HG03039 (cell line): ENCODE data around the gene CCDC102A.
A peak's percentile ranks its signal among the peaks of the same experiment; 100 is the strongest.
"Not testable (repeated sequence)": the region's sequence is repeated elsewhere in the genome, so short reads cannot be mapped to it uniquely, and the experiment has no call there.

Experiments
- ATAC-seq: cut with Tn5 transposase; IDR thresholded peaks from one replicate; pipeline ENCODE4 v1.9.1; 2021; ENCODE audit warnings: mild to moderate bottlenecking, moderate library complexity; ENCODE audit not compliant: unreplicated experiment

Gene CCDC102A

GRCh38 chr16:57566436-57566835 lies 30.1 kb upstream of the CCDC102A start:
- no peak for ATAC-seq

- ATAC-seq: no peak
Measured at GRCh38 chr16:57565461-57565860, 29.1 kb upstream of the CCDC102A start.

- no peak for ATAC-seq
Measured at GRCh38 chr16:57564571-57565270, 28.4 kb upstream of the CCDC102A start.

GRCh38 chr16:57563761-57564160 lies 27.4 kb upstream of the CCDC102A start:
- no peak for ATAC-seq

DNA sequence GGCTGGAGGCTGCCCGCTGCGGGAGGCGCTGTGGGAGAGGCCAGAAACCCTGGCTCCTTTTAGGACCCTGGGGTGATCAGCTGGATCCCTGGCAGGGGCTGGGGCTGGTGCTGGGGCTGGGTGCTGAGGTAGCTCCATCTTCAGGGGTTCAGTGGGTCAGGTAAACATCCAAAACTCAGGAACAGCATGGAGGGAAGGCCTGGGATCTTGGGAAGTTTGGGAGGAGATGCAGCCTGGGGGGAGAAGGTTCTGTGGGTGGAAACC lies 27.0 kb upstream of the CCDC102A start:
- no peak for ATAC-seq

DNA sequence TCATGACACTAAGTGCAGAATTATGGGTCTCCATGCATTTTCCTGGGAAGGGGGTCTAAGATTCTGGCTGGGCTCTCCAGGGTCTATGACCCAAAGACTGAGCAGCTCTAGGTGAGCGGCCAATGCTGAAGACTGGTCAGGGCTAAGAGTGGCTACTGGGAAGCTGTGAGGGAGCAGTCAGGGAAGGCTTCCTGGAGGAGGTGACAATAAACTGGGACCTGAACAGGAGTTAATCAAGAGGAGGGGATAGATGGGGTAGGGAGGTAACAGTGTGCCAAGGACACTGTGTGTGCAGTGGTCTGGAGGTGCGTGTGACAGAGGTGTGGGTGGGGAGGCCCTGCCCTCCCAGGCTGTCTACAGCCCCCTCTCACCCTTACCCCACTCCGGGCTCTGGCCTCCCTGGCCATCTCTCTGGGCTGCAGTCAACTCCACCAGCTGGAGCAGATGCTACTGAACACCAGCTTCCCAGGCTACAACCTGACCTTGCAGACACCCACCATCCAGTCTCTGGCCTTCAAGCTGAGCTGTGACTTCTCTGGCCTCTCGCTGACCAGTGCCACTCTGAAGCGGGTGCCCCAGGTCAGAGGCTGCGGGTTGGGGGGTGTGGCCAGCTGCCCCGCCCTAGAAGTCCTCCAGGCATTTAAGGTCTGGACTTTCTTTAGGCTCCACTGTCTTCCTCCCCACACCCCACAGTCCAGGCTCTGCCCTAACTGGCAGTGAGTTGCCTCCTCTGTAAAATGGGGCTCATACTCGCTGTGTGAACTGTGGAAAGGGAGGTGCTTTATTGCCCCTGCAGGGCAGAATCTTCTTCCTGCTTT lies 26.5 kb upstream of the CCDC102A start:
- no peak for ATAC-seq

DNA sequence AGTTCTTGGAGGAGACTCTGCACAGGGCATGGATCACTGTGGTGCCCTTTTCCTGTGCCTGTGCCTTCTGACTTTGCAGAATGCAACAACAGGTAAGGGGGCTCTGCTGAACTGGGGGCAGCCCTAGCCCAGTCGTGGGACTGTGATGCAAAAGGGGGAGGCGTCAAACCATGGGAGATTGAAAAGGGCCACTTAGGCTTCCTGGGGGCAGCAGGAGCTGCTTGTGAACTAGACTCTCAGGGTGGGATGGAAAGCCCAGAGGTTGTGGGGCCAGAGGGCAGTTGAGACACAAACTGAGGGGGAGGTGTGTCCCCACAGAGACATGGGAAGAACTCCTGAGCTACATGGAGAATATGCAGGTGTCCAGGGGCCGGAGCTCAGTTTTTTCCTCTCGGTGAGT lies 25.7 kb upstream of the CCDC102A start:
- no peak for ATAC-seq

DNA sequence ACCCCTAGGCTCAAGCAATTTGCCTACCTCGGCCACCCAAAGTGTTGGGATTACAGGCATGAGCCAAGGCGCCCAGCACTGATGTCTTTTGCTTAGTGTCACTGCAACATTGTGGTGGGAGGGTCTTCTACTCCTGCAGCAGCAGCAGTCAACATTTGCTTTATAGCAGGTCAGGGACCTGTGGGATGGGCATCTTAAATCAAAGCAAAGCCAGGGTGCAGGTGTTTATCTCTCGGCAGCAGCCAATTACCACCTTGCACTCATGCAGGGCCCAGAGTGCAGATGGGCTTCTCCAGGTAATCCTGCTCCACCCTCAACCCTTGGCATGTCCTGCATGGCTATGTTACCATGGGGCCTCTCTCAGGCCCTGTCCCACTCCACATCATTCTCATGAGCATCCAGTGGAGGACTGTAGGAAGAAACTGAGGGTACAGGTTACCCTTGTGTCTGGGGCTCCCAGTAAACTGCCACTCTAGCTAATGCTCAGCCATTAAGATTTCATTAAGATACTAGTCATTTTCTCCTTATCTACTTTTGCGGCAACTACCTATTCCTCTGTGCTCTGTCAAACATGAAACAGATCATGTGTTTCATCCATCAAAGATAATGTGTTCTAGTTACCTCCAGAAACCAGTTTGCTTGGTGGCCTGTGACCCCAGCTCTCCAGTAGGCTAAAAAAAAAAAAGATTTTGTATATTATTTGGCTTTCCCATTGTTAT lies 22.9 kb upstream of the CCDC102A start:
- no peak for ATAC-seq

- ATAC-seq: no peak
Measured at GRCh38 chr16:57556941-57557541, 20.7 kb upstream of the CCDC102A start.

- no peak for ATAC-seq
Measured at GRCh38 chr16:57555831-57556230, 19.5 kb upstream of the CCDC102A start.

DNA sequence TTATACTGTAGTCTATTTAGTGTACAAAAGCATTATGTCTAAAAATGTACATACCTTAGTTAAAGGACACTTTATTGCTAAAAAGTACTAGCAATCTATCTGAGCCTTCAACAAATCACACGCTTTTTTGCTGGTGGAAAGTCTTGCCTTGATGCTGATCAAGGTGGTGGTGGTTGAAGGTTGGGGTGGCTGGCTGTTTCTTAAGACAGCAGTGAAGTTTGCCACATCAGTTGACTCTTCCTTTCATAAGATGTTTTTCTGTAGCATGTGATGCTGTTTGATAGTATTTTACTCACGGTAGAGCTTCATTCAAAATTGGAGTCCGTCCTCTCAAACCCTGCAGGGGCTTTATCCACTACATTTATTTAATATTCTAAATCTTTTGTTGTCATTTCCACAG lies 14.7 kb upstream of the CCDC102A start:
- ATAC-seq: no peak

GRCh38 chr16:57549730-57550129 lies 13.4 kb upstream of the CCDC102A start:
- ATAC-seq: no peak

DNA sequence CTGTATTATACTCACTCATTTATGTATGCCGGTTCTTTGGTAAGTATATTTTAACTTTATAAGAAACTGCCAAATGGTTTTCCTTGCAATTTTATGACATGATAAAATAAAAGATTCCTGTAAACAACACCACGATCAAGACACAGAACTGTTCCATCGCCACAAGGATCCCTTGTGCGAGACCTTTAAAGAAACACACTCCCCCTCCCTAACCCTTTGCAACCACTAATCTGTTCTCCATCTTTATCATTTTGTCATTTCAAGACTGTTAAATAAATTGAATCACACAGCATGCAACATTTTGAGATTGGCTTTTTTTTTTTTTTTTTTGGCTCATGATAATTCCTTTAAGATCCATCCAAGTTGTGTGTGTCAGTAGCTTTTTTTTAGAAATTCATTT lies 12.0 kb upstream of the CCDC102A start:
- no peak for ATAC-seq

DNA sequence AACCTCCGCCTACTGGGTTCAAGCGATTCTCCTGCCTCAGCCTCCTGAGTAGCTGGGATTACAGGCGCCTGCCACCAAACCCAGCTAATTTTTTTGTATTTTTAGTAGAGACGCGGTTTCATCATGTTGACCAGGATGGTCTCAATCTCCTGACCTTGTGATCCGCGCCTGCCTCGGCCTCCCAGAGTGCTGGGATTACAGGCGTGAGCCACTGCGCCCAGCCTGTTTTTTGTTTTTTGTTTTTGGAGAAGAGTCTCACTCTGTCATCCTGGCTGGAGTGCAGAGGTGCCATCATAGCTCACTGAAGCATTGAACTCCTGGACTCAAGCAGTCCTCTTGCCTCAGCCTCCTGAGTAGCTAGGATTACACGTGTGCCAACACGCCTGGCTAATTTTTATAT lies 11.2 kb upstream of the CCDC102A start:
- ATAC-seq: not testable (repeated sequence)

DNA sequence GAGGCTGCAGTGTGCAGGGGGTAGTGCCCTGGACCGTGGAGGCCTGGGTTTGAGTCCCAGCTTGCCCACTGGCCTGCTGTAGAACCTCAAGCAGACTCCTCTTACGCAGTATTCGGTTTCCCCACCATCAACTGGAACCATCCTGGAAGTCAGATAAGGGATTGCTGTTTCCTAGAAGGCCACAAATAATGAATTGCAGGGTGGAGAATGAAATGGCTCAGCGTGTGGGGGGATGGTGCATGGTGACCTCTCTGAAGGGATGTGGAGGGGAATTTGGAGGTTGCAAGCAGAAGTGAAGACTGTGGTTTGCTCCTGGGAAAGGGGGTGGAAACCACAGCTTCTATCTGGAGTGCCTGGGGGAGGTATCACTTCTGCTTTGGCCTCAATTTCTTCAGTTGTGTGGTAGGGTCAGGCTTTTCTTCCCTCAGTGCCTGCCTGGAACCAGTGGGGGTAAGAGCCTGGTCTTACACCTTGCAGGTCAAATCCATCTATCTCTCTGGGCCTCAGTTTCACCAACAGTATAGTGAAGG lies 7.8 kb upstream of the CCDC102A start:
- ATAC-seq: peak; percentile 67

DNA sequence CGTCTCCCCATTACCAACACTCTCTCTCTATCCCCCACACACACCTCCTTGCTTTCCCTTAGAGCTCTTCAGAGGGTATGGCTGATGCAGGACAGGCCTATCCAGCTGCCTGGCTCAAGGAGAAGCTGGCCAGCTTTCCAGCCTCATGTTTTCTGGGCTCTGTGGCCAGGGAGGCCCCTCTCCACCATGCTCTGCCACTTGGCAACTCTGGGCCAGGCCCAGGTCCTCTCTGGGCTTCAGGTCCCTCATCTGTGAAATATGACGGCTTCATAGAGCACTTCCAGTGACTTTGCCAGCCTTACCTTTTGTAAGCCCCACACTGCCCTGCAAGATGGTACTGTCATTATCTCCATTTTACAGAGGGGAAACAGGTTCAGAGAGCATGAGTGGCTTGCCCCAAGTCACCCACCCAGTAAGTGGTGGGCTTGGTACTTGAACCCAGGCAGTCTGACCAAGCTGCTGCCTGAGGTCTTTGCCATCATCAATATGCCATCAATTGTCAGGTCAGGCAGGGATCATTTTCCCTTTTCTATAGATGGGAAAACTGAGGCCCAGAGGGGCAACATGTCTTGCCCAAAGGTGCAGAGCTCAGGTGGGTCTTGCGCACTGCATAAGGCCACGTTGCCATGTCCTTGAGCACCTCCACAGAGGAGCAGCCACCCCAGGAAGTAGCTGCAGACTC lies 5.5 kb upstream of the CCDC102A start:
- no peak for ATAC-seq

DNA sequence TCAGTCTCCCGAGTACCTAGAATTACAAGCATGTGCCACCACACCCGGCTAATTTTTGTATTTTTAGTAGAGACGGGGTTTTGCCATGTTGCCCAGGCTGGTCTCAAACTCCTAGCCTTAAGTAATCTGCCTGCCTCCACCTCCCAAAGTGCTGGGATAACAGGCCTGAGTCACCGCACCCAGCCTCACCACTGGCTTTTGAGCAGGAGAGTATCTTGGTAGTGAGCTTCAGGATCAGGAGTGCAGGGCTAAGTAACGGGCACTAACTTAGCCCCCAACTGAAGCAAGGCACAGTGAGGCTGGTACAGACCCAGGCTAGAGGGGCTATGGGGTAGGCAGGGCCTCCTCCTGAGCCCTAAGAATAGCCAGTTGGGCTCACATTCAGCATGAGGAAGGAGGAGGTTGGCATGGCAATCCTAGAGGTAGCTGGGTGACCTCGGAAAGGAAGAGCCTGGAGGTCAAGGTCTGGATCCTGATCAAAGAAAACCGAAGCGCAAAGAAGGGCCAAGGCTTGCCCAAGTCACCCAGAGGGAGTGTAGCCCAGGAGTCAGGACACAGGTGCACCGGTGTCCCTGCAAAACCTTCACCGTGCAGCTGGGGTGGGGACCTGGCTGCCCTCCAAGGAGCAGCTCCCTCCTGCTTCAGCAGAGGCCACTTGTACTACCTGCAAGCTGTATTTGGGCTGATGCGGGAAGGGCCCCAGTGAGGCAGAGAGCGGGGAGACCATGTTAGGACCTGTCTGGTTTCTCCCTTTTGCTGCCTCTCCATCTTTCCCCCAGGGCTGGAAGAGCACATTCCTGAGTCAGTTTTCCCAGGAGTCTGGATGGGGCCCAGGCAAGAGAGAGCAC lies 4.8 kb upstream of the CCDC102A start:
- no peak for ATAC-seq

DNA sequence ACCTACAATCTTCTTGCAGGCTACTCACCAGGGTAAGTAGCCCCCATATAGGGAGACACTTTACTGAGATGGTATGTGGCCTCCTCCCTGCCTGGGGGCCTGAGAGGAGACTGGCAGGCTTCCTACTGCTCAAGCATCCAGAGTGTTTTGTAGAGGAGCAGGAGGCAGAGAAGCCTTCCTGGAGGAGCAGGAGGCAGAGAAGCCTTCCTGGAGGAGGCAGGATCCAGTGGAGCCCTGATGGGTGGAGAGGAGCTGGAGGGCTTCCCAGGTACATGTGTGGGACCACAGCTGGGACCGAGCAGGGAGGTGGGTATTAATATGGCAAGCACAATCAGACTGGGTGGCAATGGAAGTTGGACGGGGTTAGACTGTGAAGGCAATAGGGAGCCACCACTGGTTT lies 4.0 kb upstream of the CCDC102A start:
- no peak for ATAC-seq

DNA sequence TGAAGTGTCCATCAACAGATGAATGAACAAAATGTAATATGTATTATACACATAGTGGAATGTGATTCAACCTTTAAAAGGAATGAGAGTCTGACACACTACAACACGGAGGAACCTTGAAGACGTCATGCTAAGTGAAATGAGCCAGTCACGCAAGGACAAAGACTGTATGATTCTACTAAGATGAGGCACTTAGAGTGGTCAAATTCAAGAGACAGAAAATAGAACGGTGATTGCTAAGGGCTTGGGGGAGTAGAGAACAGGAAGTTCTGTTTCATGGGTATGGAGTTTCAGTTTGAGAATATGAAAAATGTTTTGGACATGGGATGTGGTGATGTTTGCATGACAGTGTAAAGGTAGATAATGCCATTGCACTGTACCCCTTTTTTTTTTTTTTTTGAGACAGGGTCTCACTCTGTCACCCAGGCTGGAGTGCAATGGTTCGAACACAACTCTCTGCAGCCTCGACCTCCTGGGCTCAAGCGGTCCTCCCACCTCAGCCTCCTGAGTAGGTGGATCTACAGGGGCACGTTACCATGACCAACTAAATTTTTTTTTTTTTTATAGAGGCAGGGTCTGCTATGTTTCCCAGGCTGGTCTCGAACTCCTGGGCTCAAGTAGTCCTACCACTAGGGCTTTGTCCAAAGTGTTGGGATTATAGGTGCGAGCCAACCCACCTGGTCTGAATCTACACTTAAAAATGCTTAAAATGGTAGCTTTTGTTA lies 2.9 kb upstream of the CCDC102A start:
- ATAC-seq: peak; percentile 29
